Measurements from ENCODE around the gene RUNX2.
"Not testable (repeated sequence)": the region's sequence is repeated elsewhere in the genome, so short reads cannot be mapped to it uniquely, and the experiment has no call there.

Gene RUNX2

DNA sequence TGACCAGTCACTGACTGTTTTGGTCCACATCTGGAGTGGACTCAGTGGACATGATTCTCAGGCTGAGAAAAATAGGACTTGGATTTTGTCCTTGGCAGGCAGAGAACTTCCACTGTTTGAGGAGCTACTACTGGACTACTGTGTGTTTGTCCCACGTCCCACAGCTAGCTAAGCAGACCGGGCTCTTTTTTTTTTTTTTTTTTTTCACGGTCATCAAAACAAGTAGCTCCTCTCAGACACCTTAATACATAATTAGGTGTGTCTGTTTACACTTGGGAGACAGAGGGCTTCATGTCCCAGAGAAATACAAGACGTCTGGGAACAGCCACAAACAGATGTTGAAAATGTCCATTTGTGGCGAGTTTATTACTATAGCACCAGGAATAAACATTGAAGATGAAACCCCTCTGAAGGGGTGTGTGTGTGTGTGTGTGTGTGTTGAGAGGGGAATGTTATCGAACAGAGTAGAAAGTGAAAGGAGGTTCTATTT lies 204.6 kb downstream of the RUNX2 start:
- no peak for DNase-seq

DNA sequence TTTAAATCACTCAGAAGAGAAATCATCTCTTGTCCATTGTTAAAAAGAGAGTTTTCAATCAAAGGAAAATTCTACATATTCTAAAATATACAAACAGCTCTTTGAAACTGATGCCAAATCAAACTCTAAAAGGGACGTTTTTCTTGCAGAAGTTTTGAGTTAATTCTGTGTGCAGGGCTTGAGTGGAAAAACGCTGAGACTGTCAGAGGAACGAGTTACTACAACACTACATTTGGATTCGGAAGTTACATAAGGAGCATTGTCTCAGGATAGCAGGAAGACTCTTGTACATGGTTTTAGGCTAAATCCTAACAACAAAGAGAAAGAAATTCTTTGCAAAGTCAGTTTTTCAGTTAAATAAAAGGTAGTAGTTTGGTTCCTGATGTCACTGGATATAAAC lies 205.3 kb downstream of the RUNX2 start:
- no peak for DNase-seq

DNA sequence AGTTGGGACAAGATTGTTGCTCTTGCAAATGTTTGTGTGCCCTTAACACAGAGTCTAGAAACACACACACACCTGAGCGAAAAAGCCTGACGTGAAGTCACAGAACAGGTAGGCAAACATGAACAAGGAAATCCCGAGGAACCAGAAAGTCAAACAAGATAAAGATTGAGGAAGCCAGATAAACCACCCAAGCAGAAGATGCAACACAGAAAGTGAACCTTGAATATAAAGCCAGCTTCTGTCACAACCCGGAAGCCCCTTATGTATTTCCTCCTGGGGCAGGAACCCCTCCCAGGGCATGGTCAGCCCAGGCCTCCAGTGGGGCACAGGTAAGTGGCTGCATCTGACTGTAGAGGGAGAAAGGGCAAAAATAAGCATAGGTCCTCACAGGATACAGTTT lies 207.8 kb downstream of the RUNX2 start:
- no peak for DNase-seq

DNA sequence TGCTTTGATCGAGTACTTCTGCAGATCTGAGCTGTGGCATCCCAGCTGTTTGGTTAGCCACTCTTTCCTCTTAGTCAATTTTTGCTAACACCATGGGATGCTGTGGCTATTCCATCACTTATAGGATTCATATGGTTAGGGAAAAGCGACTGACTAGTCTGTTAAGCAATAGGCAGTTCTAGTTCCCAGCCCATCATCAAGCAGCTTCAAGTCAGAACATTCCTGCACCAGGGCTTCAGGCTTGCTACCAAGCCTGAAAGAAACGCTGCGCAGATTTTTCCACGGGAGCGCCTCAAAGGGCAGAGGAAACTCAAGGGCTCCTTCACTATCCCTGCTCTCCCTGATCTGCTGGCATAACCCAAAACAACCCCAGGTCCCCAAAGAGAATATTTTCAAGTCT lies 209.4 kb downstream of the RUNX2 start:
- DNase-seq: no peak

DNA sequence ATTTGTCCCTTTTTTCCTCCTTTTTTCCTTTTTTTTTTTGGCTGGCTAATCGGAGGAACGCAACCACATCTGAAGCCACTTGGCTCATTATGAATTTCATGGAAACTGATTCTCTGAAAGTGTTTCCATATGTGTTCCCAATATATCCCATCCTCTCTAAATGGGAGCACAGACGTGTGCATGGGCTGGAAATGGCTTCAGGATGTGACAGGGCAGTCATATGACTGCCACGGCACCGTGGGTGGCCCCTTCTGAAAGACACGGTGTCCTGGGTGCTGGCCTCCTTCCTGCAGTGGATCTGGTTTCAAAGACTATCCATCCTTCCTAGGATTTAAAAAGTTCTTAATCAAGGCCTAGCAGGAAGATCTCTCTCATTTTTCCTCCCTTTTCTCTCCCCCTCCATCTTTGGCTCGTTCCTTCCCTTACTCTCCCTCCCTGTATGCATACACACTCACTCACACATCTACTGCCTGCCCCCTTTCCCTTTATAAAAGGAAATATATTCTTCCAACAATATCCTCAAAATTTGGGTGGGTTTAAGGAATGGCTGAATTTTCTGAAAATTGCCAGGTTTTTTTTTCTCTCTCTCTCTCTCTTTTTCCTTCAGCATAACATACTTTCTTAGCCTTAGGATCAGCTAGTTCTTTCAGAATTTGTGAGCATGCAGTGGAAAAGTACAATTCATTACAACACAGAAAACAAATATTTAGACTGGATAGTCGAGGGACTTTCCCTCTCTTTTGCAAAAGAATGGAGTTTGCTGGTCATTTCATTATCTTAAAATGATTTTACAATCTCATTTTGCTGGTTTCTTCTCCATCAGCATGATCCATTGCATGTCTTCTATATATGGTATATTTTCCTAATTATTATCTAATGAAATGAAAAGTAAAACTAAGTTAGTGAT lies 210.8 kb downstream of the RUNX2 start:
- DNase-seq: no peak

DNA sequence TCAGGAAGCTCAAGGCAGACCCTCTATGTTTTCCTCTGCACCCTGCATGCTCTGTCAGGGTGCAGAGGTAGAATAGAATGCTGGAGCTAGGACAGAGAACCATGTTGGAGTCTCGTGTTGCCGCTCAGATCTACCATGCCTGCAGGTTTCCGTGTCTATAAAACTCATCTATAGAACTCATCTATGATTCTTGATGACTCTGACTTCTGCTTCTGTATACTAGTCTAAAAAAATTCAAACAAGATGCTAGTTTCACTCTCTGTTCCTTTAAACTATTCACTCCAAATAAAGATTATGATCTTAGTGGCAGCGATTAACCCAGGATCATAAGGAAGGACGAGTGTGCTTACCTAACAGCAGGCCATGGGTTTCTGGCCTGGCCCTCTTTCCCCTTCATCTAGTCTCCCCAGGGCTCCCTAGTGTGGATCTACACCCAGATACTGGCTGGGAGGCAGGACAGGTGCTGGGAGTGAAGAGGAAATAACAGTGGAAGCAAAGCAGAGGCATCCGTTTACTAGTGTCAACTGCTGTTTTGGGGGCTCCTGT lies 212.3 kb downstream of the RUNX2 start:
- no peak for DNase-seq

DNA sequence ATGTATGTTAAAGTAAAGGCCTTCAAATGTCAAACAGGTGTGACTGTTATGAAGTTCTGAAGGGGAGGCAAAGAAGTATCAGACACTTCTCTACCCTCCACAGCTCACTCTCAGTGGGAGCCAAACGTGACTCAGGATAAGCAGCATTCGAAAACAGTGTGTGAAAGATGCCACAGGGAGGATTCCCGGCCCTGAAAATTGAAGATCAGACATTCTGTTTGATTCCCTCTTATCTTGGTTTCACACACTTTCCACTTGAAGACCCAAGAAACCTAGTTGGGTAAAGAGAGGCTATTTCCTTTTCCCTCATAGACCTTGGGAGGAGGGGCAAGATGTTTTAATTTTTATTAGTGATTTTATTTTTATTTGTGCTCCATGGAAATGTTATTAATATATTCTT lies 213.8 kb downstream of the RUNX2 start:
- DNase-seq: no peak

DNA sequence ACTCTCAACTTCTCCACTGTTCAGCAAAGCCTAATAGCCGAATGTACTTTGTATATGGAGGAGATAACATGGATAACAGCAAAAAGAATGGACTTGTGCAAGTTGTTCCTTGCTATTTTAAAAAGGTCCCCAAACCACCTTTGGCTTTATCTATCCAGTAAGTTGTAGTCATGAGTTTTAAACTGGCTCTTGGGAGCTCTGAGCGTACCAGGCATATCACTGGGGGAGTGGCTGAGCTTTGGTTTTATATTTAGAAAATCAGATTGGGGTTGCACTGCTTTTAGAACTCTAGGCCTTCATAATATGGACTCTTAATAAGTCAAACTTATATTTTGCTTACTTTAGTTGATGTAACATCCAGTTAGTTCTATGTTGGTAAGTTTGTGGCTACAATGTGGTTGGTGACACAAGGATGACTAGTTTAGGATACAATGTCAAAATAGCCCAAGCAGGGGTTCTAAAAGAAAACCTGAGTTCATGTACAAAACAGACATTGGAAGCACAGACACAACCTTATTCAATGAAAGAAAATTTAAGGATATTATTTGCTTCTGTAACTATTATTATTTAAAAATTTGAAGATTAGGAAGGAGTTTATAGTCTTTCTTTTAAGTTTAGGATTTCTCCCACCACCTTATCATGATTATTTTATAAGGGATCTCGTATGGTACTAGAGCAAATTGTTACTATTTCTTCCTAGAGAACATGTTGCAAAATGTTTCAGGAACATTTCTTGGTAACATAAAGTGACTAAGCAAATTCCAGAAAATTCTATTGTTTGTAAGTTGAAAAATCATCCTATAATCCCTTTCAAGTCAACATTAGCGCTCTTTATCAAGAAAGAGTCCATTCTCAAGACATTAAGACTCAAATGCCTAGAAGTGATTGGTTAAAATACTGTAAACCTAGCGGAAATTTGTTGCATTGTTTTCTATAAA lies 215.4 kb downstream of the RUNX2 start:
- DNase-seq: no peak

DNA sequence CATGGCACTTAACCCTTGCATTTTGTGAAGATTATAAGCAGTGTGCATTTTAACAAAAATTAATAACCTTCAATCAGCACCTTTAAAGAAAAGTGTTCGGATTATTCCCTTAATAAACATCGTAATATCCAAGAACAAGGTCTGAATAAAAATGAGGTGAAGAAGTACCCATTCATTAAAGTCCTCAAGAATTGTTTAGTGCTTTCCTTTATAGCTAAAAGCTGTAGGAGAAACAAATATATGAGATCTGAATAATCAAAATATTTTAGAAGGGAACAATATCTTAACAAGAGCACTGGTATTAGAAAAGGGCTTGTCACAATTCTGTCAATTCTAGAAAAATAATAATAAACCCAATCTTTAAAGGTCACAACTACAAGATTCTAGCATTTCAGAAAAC lies 217.3 kb downstream of the RUNX2 start:
- no peak for DNase-seq

DNA sequence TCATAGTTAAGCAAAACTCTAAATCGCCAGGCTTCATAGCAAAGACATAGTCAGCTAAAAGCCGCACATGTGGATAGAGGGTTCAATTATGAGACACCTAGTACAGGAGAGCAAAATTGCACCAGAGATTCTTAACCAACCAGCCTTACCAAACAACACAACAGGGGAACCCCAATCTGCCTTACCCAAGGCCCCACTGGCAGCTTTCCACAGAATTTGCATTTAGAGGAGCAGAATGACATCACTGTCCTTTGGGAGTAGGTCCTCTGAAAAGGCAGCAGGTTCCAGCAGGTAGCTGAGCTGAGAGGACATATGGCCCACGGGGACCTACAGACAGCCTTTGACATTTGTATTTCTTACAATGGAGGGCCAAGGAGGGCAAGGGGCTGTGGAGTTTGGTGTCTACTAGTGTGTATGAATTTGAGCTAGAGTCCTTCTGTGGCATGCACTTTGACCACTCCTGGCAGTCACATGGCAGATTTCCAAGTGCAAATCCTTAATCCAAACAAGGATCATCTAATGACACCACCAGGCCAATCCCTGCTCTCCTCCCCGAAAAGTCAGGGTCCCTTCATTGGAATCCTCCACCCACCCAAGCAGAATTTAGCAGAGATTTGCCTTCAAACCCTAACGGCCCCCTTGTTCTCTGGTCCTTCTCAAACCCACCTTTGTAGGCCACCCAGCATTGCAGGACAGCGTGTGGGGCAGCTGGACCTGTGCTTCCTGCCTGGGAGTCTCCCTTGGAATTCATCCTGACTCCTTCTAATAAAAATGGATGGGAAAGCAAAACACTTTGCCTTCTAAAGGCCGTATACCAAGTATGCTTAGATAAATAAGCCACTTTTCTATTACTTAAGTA lies 220.8 kb downstream of the RUNX2 start:
- DNase-seq: no peak

DNA sequence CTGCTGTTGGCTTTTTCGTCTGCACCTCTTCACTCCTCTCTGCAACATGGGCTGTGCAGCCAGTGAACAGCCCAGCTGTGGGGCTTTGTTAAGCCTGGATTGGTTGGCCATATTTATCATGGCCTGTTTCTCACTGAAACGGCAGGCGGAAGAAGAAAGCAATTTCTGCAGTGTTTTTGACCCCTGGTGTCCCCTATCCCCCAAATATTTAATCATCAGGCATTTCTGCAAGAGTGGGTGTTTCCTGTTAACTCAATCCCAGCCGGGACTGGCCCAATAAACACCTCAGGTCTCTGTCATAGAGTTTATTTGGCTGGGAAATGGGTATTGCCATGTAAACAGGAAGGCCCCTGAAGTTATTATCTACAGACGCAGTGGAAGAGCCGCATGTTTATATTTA lies 224.4 kb downstream of the RUNX2 start:
- no peak for DNase-seq

DNA sequence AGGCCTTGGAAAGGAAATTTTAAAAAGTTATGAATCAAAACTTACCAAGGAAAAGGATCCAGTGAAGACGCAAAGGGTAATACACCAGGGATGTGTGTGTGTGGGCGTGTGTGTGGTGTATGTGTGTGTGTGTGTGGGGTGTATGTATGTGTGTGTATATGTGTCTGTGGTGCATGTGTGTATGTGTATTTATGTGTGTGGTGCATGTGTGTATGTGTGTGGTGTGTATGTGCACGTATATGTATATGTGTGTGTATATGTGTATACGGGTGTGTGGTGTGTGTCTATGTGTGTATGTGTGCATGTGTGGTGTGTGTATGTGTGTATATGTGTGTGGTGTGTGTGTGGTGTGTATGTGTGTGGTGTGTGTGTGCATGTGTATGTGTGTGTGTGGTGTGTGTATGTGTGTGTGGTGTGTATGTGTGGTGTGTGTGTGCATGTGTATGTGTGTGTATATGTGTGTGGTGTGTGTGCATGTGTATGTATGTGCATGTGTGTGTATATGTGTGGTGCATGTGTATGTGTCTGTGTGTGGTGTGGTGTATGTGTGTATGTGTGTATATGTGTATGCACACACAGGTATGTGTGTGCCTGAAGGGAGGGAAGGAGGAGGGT lies 225.7 kb downstream of the RUNX2 start:
- DNase-seq: no peak

DNA sequence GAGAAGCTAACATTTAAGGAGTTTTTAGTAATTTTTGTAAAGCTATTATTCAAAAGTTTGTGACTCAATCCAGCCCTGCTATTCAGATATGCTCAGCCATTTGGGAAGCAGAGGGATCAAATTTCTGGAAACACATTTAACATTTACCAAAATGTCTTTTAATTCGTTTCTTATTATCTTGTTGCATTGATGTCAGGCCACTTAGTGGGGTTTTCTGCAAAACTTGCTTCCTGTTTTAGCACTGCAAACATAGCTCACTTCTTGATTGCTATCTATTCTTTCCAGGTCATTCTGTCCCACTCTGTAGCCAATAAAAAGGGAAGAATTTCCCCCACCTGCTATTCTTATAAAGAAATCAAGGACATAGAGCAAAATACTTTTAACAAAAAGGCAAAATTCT lies 226.5 kb downstream of the RUNX2 start:
- DNase-seq: no peak

DNA sequence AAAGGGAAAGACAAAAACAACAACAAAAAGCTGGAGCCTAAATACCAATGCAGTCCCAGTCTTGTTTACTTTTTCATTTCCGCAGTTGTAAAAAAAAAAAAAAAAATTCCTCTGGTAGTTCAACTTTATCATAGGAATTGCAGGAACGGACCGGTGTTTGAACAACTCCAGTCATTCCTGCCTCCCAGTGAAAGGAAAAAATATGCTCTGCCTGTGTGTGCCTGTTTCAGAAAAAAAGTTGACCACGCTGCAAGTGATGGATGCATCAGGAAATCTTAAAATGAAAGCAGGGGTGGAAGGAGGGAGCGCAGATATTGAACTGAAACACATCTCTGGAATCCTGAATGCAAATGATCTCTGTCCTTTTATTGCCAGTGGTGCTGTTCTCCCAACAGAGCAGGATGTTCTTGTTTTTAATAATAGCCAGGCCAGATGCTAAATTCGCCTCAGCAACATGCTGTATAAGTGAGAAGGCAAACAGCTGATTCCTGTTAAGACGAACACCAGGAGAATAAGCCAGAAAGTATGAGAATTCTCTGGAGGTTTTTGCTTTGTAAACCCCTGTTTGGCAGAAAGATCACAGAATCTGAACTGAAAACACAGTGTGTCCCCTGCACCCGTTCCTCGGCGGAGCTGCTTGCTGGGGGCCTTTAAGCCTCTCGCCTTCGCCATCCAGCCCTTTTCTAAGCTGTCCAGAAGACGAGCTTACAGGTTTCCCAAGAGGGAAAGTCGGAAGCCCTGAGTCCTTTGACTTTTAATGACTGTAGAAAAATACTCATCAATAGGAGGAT lies 228.0 kb downstream of the RUNX2 start:
- DNase-seq: no peak

DNA sequence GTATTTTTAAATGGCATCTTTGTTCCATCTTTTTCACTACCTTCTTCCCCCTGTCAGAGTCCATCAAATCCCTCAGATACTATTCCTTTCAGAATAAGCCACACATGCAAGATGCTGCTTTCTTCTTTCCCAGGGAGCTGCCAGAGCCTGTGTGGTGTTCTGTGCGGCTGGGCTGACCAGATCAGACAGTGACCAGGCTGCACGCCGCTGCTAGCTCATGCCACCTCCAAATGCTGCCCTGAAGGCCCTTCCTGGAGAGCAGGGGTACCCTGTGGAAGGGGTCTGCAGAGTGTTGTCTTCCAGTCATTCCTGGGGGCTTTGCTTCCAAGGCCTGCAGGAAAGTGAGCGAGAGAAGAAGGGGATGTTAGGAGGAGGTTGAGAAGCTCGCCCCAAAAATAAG lies 228.7 kb downstream of the RUNX2 start:
- no peak for DNase-seq

DNA sequence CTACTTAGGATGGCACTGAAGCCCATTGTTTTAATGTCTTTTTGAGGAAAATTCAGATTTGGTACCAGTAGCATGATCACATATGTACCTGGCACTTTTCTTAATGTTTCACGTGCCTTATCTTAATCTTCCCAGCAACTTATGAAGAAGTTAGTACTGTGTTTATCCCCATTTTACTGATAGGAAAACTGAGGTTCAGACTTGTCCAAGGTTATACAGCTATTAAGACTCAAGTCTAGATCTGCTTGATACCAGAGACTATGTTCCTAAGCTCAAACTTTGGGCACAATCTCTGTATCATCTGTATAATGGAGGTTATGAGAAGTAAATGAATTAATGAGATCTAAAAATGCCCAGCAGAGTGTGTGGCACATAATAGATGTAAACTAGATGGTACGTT lies 229.3 kb downstream of the RUNX2 start:
- DNase-seq: no peak

DNA sequence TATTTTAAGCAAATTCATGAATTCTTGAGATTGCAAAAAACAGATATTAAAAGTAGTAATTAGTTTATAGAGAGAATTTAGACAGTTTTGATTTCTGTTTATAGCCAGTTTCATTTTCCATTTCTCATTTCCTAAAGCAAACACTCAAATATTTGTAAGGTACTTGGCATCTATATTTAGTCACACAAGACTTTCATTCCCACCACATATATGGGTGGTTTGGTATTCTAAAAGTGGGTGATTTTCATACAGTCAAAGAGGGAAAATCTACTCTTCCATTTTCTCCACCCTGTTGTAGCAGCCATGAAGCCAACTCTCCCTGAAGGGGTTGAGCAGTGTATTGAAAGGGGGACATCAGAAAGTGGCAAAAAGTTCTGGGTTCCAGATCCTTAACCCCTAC lies 230.7 kb downstream of the RUNX2 start:
- DNase-seq: no peak

DNA sequence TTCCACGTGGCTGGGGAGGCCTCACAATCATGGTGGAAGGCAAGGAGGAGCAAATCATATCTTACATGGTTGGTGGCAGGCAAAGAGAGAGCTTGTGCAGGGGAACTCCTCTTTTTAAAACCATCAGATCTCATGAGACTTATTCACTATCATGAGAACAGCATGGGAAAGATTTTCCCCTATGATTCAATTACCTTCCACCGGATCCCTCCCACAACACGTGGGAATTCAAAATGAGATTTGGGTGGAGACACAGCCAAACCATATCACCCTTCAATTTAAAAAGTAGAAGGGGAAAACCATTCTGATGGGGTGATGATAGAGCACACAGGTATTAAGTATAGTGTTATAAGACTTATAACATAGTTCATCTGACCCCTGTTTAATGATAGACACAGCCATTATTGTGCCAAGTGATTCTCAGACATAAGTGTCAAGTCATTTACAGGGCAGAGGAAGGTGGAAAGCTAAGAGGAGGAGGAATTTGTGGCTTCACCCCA lies 232.2 kb downstream of the RUNX2 start:
- not testable (repeated sequence) for DNase-seq

DNA sequence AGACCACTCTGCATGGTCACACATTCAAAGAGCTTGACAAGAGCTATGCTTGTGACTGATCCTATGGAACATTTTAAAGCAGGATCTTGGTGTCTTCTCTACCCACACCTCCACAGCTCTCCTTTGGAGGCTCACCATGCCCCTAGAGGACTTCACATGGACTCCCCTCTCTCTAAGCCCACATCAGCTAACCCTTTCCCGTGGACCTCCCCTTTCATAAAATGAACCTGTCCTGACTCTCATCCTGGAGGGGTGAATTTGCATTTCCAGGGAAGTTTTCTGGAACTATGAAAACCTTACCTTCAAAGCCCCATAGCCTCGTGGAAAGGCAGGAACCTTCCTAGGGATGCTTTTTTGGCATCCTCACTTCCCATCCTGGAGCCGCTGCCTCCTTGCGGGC lies 234.0 kb downstream of the RUNX2 start:
- no peak for DNase-seq

DNA sequence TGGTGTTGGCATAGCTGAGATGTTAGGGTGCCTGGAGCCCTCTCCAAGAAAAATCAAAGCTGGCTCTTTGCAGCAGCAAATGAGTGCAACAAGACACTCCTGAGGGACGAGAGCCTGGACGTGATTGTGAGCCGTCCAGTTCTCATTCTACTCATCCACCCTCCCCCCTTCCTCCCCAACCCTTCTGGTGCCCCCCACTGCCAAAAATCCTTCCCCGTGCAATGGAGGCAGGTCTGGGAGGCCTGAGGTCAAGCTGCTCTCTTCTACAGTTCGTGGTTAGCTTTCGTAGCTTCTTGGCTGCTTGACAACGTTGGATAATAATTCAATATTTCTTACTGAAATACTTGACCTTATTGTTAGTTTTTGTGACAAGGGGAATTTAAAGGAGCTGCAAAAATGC lies 234.9 kb downstream of the RUNX2 start:
- DNase-seq: no peak

DNA sequence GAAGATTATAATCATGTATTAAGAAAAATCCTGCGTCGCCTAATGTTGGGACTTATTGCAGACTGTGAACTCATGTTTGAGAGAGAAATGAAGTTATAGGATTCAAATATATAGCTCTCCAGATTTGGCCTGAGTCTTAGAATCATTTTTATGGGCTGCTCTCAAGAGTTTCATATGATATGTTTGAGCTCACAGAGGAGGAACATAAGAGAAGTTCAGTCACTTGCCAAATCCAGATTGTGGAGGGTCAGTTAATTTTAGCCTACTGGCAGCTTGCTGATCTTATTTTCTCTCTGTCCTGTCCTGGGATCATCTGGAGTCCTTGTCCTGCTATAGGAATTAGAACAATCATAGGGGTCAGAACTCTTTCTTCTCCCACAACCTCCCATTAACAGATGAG lies 235.7 kb downstream of the RUNX2 start:
- no peak for DNase-seq
